HG03175 (cell line): ENCODE results near the gene PRPSAP1.
"Not testable (repeated sequence)": the region's sequence is repeated elsewhere in the genome, so short reads cannot be mapped to it uniquely, and the experiment has no call there.

Experiments
- ATAC-seq: cut with Tn5 transposase; IDR thresholded peaks from one replicate; pipeline ENCODE4 v1.9.1; 2021; ENCODE audit warnings: mild to moderate bottlenecking, moderate library complexity; ENCODE audit not compliant: unreplicated experiment

PRPSAP1 gene

DNA sequence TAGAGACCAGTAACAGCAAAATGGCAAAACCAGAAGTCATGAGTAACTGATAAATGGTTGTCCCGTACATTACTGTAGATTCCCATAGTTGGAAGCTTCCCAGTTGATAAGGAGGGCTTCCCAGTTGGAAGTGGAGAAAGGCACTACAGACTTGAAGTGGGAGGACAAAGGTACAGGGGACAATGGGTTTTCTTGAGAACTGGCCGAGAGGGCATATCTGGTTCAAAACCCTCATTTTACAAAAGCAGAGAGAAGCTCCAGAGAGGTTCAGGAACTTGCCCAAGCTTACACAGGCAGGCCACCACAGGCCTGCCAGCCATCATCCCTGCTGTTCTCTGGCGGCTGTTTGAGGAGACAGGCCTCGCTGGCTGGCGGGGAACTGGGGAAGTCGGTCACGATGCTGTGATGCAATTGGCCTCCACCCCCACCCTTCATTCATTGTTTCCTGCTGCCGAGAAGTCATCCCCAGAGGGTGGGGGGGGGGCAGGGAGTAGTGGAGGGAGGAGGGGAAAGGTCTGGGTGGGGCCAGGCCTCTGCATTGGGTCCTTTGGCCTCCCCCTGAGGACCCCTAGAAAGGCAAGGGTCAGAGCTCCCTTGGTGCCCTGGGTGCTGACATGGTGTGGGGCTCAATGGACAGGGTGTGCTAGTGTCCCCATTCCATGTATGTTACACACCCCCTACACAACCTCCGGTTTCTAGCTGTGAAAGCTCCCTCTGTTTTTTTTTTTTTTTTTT lies 85.5 kb downstream of the PRPSAP1 start:
- ATAC-seq, result no peak

DNA sequence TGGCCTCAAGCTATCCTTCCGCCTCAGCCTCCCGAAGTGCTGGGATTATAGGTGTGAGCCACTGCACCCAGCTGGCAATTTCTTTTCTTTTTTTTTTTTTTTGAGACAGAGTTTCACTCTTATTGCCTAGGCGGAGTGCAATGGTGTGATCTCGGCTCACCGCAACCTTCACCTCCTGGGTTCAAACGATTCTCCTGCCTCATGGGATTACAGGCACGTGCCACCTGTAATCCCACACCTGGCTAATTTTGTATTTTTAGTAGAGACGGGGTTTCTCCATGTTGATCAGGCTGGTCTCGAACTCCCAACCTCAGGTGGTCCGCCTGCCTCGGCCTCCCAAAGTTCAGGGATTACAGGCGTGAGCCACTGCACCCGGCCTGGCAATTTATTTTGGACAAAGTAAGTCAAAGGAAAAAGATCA lies 86.1 kb downstream of the PRPSAP1 start:
- ATAC-seq, result not testable (repeated sequence)

DNA sequence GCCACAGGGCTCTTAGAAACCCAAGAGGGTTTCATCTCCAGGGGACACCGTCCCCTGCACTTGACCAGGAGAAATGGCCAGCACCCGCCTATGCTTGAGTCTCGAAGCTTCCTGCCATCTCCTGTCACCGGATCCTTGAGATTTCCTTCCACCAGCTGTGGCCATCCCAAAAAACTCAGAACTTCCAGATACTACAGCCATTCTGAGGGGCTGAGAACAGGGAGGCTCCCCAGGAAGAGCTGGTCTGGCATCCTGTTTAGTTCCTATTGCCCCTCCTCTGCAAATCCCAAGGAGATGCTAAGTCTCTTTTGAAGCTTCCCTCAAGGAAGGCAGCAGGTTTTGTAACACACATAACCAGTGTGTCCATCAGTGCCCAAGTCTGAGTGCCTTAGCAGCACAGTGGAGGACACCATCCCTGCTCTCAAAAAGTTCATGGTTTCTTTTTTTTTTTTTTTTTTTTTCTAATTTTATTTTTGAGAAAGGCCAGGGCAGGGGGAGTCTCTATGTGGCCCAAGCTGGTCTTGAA lies 86.6 kb downstream of the PRPSAP1 start:
- ATAC-seq, result no peak

DNA sequence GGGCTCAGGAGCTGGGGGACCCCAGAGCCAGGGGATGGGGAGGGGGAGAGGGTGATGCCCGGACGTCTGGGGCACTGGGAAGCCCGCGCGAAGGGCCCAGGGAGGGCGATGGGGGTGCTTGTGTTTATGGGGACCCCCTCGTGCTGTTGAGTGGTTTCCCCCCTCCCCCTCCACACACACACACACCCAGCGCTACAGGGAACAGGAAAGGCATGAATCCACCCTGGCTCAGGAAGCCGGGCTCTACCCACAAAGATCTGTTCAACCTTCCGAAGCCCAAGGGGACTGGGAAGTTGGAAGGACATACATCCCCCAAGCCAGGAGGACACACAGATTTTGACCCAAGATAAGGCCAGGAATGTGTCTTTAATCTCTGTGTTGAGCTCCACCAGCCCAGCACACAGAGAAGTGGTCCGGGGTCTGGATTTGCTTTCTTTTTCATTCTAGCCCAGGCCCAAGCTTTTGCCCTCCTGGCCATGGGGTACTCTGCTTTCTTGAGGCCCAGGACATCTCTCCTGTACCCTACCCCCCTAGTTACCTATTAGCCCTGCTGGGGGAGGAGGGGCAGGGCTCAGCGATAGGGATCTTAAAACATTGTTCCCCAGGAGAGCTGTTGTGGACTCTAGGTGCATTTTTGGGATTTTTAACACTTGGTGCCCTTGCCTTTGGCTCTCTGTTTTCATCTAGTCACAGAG lies 87.3 kb downstream of the PRPSAP1 start:
- no peak for ATAC-seq

DNA sequence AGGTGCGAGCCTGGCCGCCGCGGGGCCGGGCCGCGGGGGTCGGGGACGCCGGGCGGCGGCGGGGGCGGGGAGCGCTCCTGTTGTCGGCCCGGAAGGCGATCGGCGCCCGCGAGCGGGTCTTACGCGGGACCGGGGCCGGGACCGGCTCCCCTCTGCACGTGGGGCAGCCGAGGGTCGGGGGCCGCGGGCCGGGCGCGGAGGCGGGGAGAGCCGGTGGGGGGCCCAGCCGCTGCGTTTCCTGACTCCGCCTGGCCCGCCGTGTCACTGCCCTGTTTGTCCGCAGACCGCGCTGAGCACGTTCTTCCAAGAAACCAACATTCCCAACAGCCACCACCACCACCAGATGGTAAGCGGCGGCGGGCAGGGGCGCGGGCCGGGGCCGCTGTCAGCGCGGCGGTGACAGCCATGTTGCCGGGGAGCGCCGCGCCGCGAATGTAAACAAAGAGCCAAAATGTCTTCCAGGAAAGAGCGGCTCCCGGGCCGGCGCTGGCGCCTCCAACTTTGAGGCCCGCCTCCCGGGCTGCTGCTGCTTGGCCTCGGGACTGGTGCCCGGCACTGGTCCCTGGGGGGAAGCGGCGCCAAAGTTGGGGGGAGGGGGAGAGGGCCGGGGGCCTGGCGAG lies 88.0 kb downstream of the PRPSAP1 start:
- no peak for ATAC-seq

DNA sequence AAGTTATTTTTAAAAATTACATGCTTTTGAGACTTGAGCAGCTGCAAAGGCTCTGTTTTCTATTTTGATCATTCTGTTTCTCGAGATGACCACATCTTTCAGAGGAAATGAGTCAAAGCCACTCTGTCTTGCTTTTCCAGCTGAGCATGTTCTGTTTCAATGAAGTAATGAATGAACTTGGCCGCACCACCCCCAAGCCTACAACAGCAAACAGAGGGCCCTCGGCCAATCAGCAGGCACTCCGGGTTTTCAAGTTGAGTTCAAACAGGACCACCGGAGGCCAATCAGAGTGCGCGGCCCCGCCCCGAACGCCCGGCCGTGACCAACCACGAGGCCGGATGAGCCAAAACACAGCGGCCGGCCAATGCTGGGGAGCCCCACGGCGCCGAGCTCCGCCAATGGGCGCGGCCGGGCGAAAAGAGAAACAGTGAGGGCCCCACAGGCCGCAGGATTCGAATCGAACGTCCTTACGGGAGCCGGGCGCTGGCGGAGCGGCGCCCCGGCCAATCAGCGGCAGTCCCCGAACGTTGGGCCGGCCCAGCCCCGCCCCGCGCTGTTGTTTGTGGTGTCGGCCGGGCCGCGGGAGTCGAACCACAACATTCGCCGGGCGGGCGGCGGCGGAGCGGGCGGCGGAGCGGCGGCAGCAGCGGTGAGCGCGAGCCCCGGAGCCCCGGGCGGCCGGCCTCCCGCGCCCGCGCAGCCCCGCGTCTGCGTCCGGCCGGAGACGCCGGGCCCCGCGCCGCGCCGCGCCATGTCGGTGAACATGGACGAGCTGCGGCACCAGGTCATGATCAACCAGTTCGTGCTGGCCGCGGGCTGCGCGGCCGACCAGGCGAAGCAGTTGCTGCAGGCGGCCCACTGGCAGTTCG lies 88.7 kb downstream of the PRPSAP1 start, which contains the start of gene UBALD2:
Gene UBALD2 (plus strand): TSS at position 594 of the 869 bp plus-strand sequence. CDS start 158 bp downstream, at position 752.
- ATAC-seq, result peak; percentile 79

DNA sequence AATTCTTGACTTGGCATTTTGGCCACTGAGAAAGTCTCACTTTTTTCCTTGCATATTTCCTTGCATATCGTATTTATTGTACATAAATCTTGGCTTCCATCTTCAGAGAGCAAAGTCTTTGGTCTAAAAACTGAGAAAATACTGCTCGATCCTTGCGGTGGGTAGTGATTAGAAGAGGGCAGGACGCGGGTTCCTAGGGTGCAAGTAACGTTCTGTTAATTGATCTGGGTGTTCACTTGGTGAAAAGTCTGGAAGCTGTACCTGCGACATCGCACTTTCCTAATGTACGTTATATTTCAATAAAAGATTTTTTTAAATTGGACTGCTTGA lies 89.3 kb downstream of the PRPSAP1 start:
- peak; percentile 0 for ATAC-seq

DNA sequence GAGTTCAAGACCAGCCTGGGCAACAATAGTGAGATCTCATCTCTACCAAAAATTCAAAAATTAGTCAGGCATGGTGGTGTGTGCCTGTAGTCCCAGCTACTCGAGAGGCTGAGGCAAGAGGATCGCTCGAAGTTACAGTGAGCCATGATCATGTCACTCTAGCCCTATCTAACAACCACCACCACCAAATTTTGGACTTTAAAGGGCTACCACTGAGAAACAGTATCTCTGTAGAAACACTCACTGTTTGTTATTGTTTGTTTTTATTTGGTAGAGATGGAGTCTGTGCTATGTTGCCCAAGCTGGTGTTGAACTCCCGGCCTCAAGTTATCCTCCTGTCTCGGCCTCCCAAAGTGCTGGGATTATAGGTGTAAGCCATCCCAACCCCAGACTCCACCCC lies 89.8 kb downstream of the PRPSAP1 start:
- no peak for ATAC-seq

DNA sequence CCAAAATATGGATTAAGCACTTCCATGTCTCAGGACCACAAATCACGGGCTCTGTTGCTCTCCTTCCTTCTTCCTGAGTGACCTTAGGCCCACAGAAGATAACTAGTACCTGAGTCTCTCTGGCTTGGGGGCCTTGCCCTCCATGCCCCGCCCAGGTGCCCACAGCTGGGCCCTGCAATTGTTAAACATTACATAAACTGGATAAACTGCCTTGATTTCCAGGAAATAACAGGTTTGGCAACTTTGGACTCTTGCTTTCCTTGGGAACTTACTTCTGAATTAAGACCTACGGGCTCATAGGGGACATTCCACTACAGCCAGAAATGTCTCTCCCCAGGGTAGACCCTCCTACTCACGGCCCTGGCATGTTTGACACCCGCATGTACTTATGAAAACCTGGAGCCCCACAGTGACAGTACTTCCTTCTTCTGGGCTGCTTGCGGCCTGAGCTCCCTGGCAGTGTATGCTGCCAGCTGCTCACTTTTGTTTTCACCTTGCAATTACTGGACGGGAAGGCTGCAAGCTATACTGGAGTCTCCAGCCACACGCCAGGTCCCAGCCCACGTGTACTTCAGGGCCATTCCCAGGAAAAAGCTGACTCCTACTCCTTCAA lies 90.9 kb downstream of the PRPSAP1 start:
- ATAC-seq, result no peak

DNA sequence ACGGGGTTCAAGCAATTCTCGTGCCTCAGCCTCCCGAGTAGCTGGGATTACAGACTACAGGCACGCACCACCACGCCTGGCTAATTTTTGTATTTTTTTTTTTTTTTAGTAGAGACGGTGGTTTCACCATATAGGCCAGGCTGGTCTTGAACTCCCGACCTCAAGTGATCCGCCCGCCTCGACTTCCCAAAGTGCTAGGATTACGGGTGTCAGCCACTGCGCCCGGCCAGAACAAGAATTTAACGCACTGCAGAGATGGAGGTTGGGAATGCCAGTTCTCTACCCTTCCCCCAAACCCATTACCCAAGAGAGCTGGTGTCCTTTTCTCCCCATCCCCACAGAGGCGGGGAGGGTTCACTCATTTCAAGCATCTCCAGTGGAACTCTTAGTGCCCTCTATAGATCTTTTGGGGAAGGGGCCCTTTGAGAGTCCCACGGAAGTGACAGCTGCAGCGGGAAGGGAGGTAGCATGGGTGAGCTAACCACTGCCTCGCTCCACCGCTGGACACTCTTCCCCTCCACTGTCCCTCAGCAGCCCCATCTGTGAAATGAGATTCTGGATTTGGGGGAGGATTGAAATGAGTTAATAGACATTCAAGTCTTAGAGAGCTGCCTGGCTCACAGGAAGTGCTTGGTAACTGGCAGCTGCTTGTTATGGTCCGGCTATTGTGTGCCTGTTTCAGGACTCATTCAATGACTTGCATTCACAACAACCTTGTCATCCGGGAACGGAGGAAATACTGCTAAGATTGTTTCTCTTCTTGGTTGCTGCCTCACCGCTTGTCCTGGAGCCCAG lies 92.1 kb downstream of the PRPSAP1 start:
- ATAC-seq, result no peak

DNA sequence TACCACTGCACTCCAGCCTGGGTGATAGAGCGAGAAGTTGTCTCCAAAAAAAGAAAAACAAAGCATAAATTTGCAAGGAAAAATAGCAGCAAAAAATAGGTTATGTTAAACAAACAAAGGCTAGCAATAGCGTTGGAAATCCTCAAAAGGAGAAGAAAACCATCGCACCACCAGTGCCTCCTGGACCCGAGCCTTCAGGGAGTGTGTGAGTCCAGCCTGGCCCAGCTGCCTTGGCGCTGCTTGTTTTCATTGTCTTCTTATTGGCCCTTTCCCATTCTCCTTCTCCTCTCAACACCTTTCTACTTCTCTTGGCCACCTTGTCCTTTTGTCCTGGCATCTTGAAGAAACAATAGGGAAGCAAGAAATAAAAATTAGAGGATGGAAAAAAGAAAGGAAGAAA lies 93.0 kb downstream of the PRPSAP1 start:
- no peak for ATAC-seq

DNA sequence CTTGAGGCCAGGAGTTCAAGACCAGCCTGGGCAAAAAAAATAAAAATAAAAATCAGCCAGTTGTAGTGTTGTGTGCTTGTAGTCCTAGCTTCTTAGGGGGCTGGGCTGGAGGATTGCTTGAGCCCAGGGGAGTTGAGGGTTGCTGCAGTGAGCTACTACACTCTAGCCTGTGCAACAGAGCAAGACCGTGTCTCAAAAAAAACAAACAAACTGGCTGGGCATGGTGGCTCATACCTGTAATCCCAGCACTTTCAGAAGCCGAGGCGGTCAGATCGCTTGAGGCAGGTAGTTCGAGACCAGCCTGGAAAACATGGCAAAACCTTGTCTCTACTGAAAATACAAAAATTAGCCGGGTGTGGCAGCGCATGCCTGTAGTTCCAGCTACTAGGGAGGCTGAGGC lies 93.5 kb downstream of the PRPSAP1 start:
- no peak for ATAC-seq
